Endothelial cell of umbilical vein (primary cell): Measurements from ENCODE around the gene FGF12.

Experiments used
- EZH2 ChIP-seq: IDR thresholded peaks from 2 replicates; pipeline ENCODE4 v1.6.1; 2012; ENCODE audit warnings: borderline replicate concordance, low read depth, mild to moderate bottlenecking, moderate library complexity, low read length, inconsistent platforms; ENCODE audit not compliant: severe bottlenecking
- FOS ChIP-seq: IDR thresholded peaks from 2 replicates; pipeline ENCODE4 v1.6.1; 2011; ENCODE audit warnings: mild to moderate bottlenecking, low read length, moderate library complexity, borderline replicate concordance; ENCODE audit not compliant: insufficient read depth
- JUN ChIP-seq: IDR thresholded peaks from 2 replicates; pipeline ENCODE4 v1.6.1; 2011; ENCODE audit warnings: borderline replicate concordance, low read depth; ENCODE audit not compliant: insufficient read length, insufficient read depth
- MYC ChIP-seq: IDR thresholded peaks from one replicate; pipeline ENCODE4 v1.6.1; 2011; ENCODE audit warnings: mild to moderate bottlenecking, low read depth, low read length
- POLR2A ChIP-seq: IDR thresholded peaks from 2 replicates; pipeline ENCODE4 v1.6.1; 2012; ENCODE audit warnings: low read depth, mild to moderate bottlenecking, control low read depth, low read length
- POLR2AphosphoS5 ChIP-seq: IDR thresholded peaks from 2 replicates; pipeline ENCODE4 v1.6.1; 2012; ENCODE audit warnings: low read depth, mild to moderate bottlenecking, control low read depth, low read length, moderate library complexity; ENCODE audit not compliant: insufficient read depth
- TF ChIP-seq, protein P1 (sequence below): IDR thresholded peaks from 2 replicates; pipeline ENCODE4 v1.6.1; 2011; ENCODE audit not compliant: insufficient read depth, insufficient read length
- TF ChIP-seq, protein P2 (sequence below), 2 donors: IDR thresholded peaks; 1 replicate in 1 of 2; 2 replicates in 1 of 2; pipeline ENCODE4 v1.5.1; 2011; ENCODE audit warnings: low read length in 2 of 2, mild to moderate bottlenecking in 2 of 2, moderate library complexity in 2 of 2, control low read depth in 1 of 2, inconsistent platforms in 1 of 2, low read depth in 1 of 2; ENCODE audit not compliant: insufficient read depth in 1 of 2; ENCODE audit errors: extremely low read depth in 1 of 2

DNA sequence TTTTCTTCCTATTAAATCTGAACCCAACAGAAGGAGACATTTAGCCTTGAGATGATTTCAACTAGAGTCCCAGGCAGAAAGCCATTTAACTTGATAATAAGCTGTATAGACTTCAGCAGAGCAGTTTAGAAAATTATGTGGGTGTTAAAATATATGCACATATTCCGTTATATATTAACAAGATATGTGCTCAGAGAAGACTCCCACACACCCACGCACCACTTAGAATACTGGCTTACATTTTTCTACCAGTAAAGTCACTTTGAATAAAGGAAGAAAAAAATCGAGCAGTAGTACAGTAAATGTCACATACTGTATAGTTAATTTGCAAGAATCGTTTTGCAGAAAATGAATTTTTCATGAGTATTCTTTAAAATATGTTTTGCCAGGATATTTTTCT is 599.3 kb downstream of the FGF12 start:
- TF ChIP-seq, protein P1, sequence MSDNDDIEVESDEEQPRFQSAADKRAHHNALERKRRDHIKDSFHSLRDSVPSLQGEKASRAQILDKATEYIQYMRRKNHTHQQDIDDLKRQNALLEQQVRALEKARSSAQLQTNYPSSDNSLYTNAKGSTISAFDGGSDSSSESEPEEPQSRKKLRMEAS: no peak
- no peak for TF ChIP-seq MYC
- TF ChIP-seq, protein P2, sequence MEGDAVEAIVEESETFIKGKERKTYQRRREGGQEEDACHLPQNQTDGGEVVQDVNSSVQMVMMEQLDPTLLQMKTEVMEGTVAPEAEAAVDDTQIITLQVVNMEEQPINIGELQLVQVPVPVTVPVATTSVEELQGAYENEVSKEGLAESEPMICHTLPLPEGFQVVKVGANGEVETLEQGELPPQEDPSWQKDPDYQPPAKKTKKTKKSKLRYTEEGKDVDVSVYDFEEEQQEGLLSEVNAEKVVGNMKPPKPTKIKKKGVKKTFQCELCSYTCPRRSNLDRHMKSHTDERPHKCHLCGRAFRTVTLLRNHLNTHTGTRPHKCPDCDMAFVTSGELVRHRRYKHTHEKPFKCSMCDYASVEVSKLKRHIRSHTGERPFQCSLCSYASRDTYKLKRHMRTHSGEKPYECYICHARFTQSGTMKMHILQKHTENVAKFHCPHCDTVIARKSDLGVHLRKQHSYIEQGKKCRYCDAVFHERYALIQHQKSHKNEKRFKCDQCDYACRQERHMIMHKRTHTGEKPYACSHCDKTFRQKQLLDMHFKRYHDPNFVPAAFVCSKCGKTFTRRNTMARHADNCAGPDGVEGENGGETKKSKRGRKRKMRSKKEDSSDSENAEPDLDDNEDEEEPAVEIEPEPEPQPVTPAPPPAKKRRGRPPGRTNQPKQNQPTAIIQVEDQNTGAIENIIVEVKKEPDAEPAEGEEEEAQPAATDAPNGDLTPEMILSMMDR (IDR thresholded peaks at IDR 0.05; ENCODE audit: extremely low read depth in 1 of 2, insufficient read depth in 1 of 2, low read depth in 1 of 2, low read length in 2 of 2): no peak
- TF ChIP-seq EZH2: no peak
- TF ChIP-seq FOS: no peak
- TF ChIP-seq POLR2A: no peak
- no peak for TF ChIP-seq POLR2AphosphoS5
- no peak for TF ChIP-seq JUN
